IPS-11a (cell line): Measurements from ENCODE around the gene TNP2.

Source experiments
- H3K4me3 ChIP-seq: one replicate; pipeline ENCODE4 v1.5.1; 2013; ENCODE audit warnings: low read depth, low read length, control low read depth

TNP2 gene

GRCh38 chr16:11277607-11278337 is 8.6 kb upstream of the TNP2 start:
- H3K4me3 ChIP-seq: no peak overlapping the region

- H3K4me3 ChIP-seq: no peak overlapping the region
These were observed 7.9 kb upstream of the TNP2 start for GRCh38 chr16:11276896-11277593.

DNA sequence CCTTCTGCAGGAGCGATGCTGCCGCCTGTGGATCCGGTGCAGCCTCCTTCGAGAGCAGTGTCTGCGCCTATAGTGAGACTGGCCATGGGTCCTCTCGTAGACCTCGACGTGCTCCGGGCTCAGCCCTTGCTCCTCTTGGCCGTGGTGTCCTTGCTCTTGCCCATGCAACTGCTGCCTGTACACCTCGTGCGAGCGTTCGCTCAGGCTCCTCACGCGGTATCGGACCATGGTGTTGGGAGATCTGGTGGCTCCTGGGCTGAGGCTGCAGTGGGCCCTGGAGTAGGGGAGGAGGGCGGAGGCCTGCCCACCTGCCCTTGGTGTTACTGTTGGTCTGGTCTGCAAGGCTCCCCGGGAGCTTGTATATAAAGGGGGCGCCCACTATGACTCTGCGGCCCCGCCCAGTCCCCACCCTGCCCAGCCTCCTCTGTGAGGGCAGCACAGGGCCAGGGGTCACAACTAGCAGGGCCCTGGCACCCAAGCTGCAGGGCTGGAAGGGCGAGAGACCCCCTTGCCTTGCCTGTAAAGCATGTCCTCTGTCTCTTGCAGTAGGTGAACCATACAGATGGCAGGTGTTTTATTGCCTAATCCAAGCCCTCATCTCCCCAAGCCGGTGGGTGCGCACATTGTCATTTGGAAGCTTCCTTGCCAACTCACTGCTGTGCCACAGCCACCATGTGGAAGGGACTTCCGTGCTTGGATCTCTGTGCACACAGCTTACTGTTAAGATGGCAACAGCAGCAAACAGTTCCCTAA is 7.2 kb upstream of the TNP2 start, which contains the start of gene PRM2:
Gene PRM2, minus strand, starts transcription at position 338 of the 753 bp plus-strand sequence. Its CDS starts 110 bp downstream, at position 228.
- H3K4me3 ChIP-seq: no peak within 1 kb of the TSS

DNA sequence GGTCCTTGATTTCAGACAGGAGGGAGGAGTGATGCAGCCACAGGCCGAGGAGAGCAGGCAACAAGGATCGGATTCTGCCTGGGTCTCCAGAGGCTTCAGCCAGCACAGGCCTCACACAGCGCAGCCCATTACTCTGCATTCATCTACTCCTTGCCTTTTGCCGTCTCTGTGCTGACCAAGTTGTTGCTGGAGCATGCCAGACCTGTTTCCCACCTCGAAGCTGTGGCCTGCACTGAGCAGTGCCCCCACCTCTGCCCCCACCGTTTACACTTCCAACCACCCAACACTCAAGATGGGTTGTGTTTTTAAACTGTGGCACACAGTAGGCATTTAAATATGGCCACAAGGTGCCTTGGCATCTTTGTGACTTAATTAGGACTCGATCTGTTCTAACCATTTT is 5.8 kb upstream of the TNP2 start:
- H3K4me3 ChIP-seq: no peak overlapping the region

DNA sequence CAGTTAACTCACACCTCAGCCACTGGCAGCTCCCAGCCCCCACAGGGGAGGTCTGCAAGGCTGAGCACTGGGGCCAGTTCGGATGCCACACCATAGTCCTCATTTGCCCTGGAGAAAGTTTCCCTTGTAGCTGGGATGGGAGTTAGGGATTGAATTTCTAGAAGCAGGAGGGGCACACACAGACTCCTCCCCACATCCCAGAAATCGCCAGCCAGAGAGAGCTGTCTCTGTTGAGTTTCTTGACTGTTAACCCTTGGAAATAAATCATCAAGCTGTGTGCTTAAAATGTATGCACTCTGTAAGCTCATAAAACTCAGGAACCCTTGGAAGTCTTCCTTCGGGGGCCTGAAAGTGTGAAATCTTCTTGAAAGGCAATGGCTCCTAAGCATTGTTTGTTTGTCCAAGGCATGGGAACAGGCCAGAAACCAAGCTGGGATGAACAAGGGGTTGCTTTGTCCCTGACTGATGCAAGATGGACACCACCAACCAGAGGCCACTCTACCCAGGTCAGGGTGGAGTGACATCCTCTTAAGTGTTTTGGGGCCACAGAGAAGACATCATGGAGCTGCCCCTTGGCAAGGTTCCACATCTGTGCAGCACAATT is 4.7 kb upstream of the TNP2 start:
- no peak overlapping the region for H3K4me3 ChIP-seq

DNA sequence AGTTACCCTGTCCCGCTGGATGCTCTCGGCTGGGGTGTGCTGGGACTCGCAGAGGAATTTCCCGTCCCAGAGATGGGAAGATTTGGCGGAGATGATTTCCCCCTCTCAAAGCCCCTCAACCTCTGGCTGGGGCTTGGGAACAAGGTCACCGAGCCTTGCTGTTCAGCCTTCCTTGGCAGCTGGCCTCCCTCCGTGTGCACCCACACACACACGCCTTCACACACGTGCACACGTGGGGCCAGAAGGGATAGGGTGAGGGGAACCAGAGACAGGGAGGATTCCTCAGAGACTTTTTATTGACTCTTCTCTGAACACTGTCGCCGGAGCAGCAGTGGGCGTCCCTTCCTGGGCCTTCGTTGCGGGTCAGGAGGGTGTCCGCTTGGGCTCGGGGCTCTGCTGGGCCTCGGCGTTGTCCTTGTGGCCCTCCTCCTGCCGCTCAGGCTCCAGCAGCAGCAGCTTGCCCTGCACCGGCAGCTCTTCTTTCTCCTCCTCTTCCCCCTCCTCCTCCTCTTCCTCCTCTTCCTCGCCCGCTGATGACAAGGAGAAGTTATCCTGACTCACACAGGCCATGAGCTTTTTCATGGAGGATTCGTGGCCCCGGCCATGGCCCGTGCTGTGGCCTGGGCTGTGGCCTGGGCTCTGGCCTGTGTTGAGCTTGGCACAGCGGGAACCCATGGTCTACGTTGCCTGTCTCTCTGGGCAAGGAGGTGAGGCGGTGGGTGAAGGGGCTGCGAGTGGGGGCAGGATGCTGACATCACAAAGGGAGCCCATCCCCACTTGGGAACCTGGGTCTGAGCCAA is 4.0 kb upstream of the TNP2 start, which contains the start of gene PRM3:
Gene PRM3, minus strand, starts transcription at position 709 of the 800 bp plus-strand sequence. Its CDS starts 34 bp downstream, at position 675.
- no peak within 1 kb of the TSS for H3K4me3 ChIP-seq

GRCh38 chr16:11272484-11272883 is 3.4 kb upstream of the TNP2 start:
- no peak overlapping the region for H3K4me3 ChIP-seq

DNA sequence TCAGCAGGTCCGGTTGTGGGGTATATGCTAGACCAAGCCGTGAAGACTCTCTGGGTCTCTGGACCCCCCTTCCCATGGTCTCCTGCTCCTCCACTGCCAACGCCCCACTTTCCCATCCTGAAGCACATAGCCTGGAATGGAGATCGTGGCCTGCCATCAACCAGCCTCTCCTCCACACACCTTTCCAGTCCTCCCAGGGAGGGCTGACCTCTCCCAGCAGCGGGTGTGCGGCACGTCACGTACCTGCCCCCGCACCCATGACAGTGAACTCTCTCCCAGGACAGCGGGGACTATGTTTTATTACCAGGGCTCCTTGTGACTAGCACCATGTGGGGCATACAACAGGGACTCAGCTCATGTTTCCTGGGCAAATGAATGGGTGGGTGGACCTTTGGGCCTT is 2.5 kb upstream of the TNP2 start:
- no peak overlapping the region for H3K4me3 ChIP-seq

- no peak overlapping the region for H3K4me3 ChIP-seq
These were observed 1.6 kb upstream of the TNP2 start for GRCh38 chr16:11270602-11271162.

DNA sequence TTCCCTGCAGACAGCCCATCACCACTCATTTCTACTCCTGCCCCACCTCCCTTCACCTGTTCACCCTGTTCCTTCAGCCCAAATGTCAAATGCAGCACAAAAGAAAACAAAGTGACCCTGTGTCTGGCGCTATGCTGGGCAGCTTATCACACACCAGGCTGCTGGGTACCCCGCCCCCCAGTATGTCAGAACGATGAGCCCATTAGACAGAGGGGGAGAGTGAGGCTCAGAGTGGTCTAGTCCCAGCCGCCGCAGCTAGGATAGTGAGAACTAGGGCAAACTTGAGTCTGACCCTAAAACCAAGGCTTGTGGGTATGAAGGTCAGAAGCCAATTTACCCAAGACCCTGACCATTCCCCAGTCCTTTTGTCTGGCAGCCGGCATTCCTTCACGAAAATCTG is 4.0 kb downstream of the TNP2 start:
- no peak overlapping the region for H3K4me3 ChIP-seq

- H3K4me3 ChIP-seq: no peak overlapping the region
These were observed 4.8 kb downstream of the TNP2 start for GRCh38 chr16:11264155-11264832.

GRCh38 chr16:11263737-11264136 is 5.4 kb downstream of the TNP2 start:
- H3K4me3 ChIP-seq: no peak overlapping the region

GRCh38 chr16:11262915-11263314 is 6.2 kb downstream of the TNP2 start:
- no peak overlapping the region for H3K4me3 ChIP-seq

GRCh38 chr16:11260596-11260966 is 8.5 kb downstream of the TNP2 start:
- H3K4me3 ChIP-seq: no peak overlapping the region

GRCh38 chr16:11259655-11260595 is 9.2 kb downstream of the TNP2 start:
- no peak overlapping the region for H3K4me3 ChIP-seq

- H3K4me3 ChIP-seq: no peak overlapping the region
These were observed 10.3 kb downstream of the TNP2 start for GRCh38 chr16:11258553-11259492.
